ENCODE data around the gene C10orf90.

Gene C10orf90

GRCh38 chr10:126683466-126683865, 13.0 kb upstream of the C10orf90 start:
- no peak overlapping the region for H3K27ac ChIP-seq (replicated peaks)
- no peak for DNase-seq (ENCODE audit: low read depth in 1 of 2, low spot score in 1 of 2)
- H3K4me3 ChIP-seq (replicated peaks; ENCODE audit: insufficient read depth, low read length), result no peak overlapping the region
- TF ChIP-seq CTCF (IDR thresholded peaks at IDR 0.05; ENCODE audit: insufficient read depth, low read length) (no peak), SPI1 (IDR thresholded peaks at IDR 0.05; ENCODE audit: borderline replicate concordance, low read depth) (no peak), POLR2AphosphoS5 (IDR thresholded peaks at IDR 0.05; ENCODE audit: low read depth) (no peak)
- no peaks in the 10 kb centered on the region for H3K27me3 ChIP-seq (ENCODE audit: insufficient read depth, poor library complexity, severe bottlenecking)

GRCh38 chr10:126675656-126676438, 5.4 kb upstream of the C10orf90 start:
- no peaks in the 10 kb centered on the region for H3K27me3 ChIP-seq (ENCODE audit: insufficient read depth, poor library complexity, severe bottlenecking)
- DNase-seq (ENCODE audit: low read depth in 1 of 2, low spot score in 1 of 2), result no peak
- no peak for TF ChIP-seq GABPA (IDR thresholded peaks at IDR 0.05; ENCODE audit: low read depth)
- TF ChIP-seq CTCF (IDR thresholded peaks at IDR 0.05; ENCODE audit: insufficient read depth, low read length), result no peak
- TF ChIP-seq POLR2AphosphoS5 (IDR thresholded peaks at IDR 0.05; ENCODE audit: low read depth), result no peak
- TF ChIP-seq SPI1 (IDR thresholded peaks at IDR 0.05; ENCODE audit: borderline replicate concordance, low read depth), result no peak
- TF ChIP-seq, protein P1, sequence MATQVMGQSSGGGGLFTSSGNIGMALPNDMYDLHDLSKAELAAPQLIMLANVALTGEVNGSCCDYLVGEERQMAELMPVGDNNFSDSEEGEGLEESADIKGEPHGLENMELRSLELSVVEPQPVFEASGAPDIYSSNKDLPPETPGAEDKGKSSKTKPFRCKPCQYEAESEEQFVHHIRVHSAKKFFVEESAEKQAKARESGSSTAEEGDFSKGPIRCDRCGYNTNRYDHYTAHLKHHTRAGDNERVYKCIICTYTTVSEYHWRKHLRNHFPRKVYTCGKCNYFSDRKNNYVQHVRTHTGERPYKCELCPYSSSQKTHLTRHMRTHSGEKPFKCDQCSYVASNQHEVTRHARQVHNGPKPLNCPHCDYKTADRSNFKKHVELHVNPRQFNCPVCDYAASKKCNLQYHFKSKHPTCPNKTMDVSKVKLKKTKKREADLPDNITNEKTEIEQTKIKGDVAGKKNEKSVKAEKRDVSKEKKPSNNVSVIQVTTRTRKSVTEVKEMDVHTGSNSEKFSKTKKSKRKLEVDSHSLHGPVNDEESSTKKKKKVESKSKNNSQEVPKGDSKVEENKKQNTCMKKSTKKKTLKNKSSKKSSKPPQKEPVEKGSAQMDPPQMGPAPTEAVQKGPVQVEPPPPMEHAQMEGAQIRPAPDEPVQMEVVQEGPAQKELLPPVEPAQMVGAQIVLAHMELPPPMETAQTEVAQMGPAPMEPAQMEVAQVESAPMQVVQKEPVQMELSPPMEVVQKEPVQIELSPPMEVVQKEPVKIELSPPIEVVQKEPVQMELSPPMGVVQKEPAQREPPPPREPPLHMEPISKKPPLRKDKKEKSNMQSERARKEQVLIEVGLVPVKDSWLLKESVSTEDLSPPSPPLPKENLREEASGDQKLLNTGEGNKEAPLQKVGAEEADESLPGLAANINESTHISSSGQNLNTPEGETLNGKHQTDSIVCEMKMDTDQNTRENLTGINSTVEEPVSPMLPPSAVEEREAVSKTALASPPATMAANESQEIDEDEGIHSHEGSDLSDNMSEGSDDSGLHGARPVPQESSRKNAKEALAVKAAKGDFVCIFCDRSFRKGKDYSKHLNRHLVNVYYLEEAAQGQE (IDR thresholded peaks at IDR 0.05; ENCODE audit: insufficient replicate concordance, low read depth), result no peak
- H3K4me3 ChIP-seq (replicated peaks; ENCODE audit: insufficient read depth, low read length), result no peak overlapping the region
- H3K27ac ChIP-seq (replicated peaks), result no peak overlapping the region

DNA sequence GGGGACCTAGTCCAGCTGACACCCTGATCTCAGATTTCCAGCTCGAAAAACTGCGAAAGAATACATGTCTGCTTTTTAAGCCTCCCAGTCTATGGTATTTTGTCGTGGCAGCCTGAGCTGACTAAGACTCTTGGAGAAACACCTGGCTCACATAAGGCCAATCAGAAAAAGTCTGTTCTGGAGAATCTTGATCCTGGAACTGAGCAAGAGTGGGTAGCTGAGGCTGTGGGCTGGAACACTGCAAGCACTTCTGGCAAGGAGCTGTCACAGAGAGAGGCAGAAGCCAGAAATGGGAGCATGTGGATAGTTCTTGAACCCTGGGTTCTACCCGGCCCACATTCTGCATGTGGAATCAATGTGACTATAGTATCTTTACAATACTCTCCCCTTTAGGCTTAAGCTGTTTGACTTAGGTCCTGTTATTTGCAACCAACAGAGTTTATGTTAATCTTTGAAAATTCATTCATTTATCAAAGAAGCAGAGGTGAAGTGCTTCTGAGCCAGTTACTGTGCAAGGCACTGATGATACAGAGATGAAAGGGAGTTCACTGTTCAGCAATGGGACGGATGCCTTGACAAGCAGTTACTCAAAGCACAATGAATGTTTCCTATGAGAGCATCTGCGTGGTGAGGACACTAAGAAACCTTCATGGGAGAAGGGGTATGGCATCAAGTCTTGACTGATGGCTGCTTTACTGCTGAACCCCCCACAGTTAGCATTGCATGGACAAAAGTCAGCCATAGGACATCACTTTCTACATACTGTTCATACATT, 4.4 kb upstream of the C10orf90 start:
- no peak overlapping the region for H3K27ac ChIP-seq (replicated peaks)
- H3K4me3 ChIP-seq (replicated peaks; ENCODE audit: insufficient read depth, low read length), result no peak overlapping the region
- TF ChIP-seq POLR2AphosphoS5 (IDR thresholded peaks at IDR 0.05; ENCODE audit: low read depth) (no peak), SPI1 (IDR thresholded peaks at IDR 0.05; ENCODE audit: borderline replicate concordance, low read depth) (no peak), CTCF (IDR thresholded peaks at IDR 0.05; ENCODE audit: insufficient read depth, low read length) (no peak), GABPA (IDR thresholded peaks at IDR 0.05; ENCODE audit: low read depth) (no peak)
- TF ChIP-seq, protein P1 (IDR thresholded peaks at IDR 0.05; ENCODE audit: insufficient replicate concordance, low read depth), result no peak
- DNase-seq (ENCODE audit: low read depth in 1 of 2, low spot score in 1 of 2), result no peak
- H3K27me3 ChIP-seq (ENCODE audit: insufficient read depth, poor library complexity, severe bottlenecking), result no peaks in the 10 kb centered on the region

All from HL-60 (cell line).